ENCODE data around the gene CCT6B. TPM values are rescaled to one million over a fixed set of nuclear protein-coding genes. Genes with fewer than 3 reads are reported as not detected.

The CCT6B gene
- polyA plus RNA-seq, 1 donor from 2014 or later, result 2.1 TPM

DNA sequence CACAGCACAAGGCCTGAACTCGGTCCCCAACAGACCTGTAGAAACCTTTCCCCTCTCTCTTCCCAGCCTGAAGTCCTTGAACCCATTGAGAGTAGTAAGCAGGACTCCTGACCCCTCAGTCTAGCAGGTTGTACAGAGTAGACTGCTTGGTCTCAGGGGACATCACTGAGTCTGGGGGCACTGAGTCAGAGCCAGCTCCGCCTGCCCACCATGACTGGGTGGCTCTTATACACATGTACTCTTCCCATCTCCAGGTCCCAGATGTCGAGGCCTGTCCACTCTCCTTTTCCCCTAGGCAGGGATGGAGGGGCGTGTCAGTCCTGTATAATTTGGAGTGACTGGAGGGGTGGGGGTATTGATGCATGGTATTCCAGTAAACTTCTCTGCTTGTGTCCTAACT, 42.5 kb upstream of the CCT6B start:
- no peaks in the 10 kb centered on the region for H4K20me1 ChIP-seq (ENCODE audit: insufficient read depth)
- H3K4me3 ChIP-seq (ENCODE audit: low read length), result no peak overlapping the region
- H3K9me3 ChIP-seq (ENCODE audit: low read length), result no peaks in the 10 kb centered on the region
- no peaks in the 10 kb centered on the region for H3K79me2 ChIP-seq (replicated peaks; ENCODE audit: insufficient read depth, low read length)
- no peaks in the 10 kb centered on the region for H3K27me3 ChIP-seq (ENCODE audit: insufficient read depth, low read depth, low read length)
- TF ChIP-seq EP300 (conservative IDR thresholded peaks at IDR 0.05; ENCODE audit: poor library complexity, severe bottlenecking) (no peak), RAD21 (conservative IDR thresholded peaks at IDR 0.05) (no peak), TAF1 (IDR thresholded peaks at IDR 0.05; ENCODE audit: low read depth) (no peak), MXI1 (conservative IDR thresholded peaks at IDR 0.05; ENCODE audit: poor library complexity, severe bottlenecking) (no peak), EZH2 (IDR thresholded peaks at IDR 0.05; ENCODE audit: borderline replicate concordance, insufficient read depth, low read length, poor library complexity, severe bottlenecking) (no peak), SMC3 (conservative IDR thresholded peaks at IDR 0.05; ENCODE audit: poor library complexity) (no peak), POLR2AphosphoS5 (IDR thresholded peaks at IDR 0.05) (no peak)
- TF ChIP-seq, protein P1, sequence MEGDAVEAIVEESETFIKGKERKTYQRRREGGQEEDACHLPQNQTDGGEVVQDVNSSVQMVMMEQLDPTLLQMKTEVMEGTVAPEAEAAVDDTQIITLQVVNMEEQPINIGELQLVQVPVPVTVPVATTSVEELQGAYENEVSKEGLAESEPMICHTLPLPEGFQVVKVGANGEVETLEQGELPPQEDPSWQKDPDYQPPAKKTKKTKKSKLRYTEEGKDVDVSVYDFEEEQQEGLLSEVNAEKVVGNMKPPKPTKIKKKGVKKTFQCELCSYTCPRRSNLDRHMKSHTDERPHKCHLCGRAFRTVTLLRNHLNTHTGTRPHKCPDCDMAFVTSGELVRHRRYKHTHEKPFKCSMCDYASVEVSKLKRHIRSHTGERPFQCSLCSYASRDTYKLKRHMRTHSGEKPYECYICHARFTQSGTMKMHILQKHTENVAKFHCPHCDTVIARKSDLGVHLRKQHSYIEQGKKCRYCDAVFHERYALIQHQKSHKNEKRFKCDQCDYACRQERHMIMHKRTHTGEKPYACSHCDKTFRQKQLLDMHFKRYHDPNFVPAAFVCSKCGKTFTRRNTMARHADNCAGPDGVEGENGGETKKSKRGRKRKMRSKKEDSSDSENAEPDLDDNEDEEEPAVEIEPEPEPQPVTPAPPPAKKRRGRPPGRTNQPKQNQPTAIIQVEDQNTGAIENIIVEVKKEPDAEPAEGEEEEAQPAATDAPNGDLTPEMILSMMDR (IDR thresholded peaks at IDR 0.05; ENCODE audit: poor library complexity, severe bottlenecking), result no peak
- TF ChIP-seq, protein P2, sequence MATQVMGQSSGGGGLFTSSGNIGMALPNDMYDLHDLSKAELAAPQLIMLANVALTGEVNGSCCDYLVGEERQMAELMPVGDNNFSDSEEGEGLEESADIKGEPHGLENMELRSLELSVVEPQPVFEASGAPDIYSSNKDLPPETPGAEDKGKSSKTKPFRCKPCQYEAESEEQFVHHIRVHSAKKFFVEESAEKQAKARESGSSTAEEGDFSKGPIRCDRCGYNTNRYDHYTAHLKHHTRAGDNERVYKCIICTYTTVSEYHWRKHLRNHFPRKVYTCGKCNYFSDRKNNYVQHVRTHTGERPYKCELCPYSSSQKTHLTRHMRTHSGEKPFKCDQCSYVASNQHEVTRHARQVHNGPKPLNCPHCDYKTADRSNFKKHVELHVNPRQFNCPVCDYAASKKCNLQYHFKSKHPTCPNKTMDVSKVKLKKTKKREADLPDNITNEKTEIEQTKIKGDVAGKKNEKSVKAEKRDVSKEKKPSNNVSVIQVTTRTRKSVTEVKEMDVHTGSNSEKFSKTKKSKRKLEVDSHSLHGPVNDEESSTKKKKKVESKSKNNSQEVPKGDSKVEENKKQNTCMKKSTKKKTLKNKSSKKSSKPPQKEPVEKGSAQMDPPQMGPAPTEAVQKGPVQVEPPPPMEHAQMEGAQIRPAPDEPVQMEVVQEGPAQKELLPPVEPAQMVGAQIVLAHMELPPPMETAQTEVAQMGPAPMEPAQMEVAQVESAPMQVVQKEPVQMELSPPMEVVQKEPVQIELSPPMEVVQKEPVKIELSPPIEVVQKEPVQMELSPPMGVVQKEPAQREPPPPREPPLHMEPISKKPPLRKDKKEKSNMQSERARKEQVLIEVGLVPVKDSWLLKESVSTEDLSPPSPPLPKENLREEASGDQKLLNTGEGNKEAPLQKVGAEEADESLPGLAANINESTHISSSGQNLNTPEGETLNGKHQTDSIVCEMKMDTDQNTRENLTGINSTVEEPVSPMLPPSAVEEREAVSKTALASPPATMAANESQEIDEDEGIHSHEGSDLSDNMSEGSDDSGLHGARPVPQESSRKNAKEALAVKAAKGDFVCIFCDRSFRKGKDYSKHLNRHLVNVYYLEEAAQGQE (IDR thresholded peaks at IDR 0.05; ENCODE audit: borderline replicate concordance), result no peak
- no peak overlapping the region for H3K9ac ChIP-seq (ENCODE audit: low read length)
- no peaks in the 10 kb centered on the region for H3F3A ChIP-seq (ENCODE audit: insufficient read depth, low read length, poor library complexity, severe bottlenecking)
- H3K36me3 ChIP-seq (ENCODE audit: insufficient read depth, low read length), result no peaks in the 10 kb centered on the region
- no peak overlapping the region for H3K4me2 ChIP-seq (ENCODE audit: low read length)
- no peak overlapping the region for H2AFZ ChIP-seq (ENCODE audit: low read depth, low read length)
- no peak overlapping the region for H3K27ac ChIP-seq (ENCODE audit: low read length)
- no peaks in the 10 kb centered on the region for H3K9me2 ChIP-seq (ENCODE audit: insufficient read depth, low read length)

DNA sequence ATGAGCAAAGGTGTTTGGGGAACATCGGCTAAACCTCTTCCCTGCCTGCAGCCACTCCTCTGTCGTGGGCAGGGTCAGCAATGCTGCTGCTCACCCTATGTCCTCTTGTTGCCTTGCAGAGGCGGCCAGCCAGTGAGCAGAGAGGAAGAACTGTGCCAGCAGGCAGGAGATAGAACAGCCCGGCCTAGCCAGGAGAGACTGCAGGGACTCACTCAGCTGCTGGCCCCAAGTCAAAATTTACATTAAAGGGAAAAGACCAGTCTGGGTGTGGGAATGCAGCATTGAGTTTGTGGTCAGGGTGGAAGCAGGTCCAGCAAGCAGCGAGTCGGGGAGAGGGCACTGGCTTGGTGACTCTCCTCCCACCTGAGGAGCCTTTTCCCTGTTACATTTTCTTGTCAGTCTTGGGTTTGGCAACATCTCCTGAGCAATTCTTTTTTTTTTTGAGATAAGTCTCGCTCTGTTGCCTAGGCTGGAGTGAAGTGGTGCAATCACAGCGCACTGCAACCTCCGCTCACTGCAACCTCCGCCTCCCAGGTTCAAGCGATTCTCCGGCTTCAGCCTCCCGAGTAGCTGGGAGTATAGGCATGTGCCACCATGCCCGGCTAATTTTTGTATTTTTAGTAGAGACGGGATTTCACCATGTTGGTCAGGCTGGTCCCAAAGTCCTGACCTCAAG, 41.8 kb upstream of the CCT6B start:
- Histone ChIP-seq H3K9me3 (ENCODE audit: low read length) (no peaks in the 10 kb centered on the region), H4K20me1 (ENCODE audit: insufficient read depth) (no peaks in the 10 kb centered on the region), H3K9ac (ENCODE audit: low read length) (no peak overlapping the region), H3K4me2 (ENCODE audit: low read length) (no peak overlapping the region), H3K4me3 (ENCODE audit: low read length) (no peak overlapping the region), H3K27ac (ENCODE audit: low read length) (no peak overlapping the region), H3K27me3 (ENCODE audit: insufficient read depth, low read depth, low read length) (no peaks in the 10 kb centered on the region), H3K36me3 (ENCODE audit: insufficient read depth, low read length) (no peaks in the 10 kb centered on the region), H3F3A (ENCODE audit: insufficient read depth, low read length, poor library complexity, severe bottlenecking) (no peaks in the 10 kb centered on the region), H2AFZ (ENCODE audit: low read depth, low read length) (no peak overlapping the region), H3K9me2 (ENCODE audit: insufficient read depth, low read length) (no peaks in the 10 kb centered on the region), H3K79me2 (replicated peaks; ENCODE audit: insufficient read depth, low read length) (no peaks in the 10 kb centered on the region)
- no peak for TF ChIP-seq EZH2 (IDR thresholded peaks at IDR 0.05; ENCODE audit: borderline replicate concordance, insufficient read depth, low read length, poor library complexity, severe bottlenecking)
